GM12872 (cell line): ENCODE measurements around the gene OPN1SW.

Source experiments
- CTCF ChIP-seq: IDR thresholded peaks from 3 replicates; pipeline ENCODE4 v1.5.1; 2011; ENCODE audit warnings: low read depth, mild to moderate bottlenecking, low read length, moderate library complexity; ENCODE audit not compliant: insufficient read depth

OPN1SW gene

GRCh38 chr7:128773604-128774003, 2.0 kb downstream of the OPN1SW start:
- TF ChIP-seq CTCF: no peak

DNA sequence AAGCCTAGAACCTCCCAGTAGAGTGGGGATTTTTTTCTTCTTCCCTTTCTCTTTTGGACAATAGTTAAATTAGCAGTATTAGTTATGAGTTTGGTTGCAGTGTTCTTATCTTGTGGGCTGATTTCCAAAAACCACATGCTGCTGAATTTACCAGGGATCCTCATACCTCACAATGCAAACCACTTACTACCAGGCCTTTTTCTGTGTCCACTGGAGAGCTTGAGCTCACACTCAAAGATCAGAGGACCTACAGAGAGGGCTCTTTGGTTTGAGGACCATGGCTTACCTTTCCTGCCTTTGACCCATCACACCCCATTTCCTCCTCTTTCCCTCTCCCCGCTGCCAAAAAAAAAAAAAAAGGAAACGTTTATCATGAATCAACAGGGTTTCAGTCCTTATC, 5.4 kb downstream of the OPN1SW start:
- no peak for TF ChIP-seq CTCF

DNA sequence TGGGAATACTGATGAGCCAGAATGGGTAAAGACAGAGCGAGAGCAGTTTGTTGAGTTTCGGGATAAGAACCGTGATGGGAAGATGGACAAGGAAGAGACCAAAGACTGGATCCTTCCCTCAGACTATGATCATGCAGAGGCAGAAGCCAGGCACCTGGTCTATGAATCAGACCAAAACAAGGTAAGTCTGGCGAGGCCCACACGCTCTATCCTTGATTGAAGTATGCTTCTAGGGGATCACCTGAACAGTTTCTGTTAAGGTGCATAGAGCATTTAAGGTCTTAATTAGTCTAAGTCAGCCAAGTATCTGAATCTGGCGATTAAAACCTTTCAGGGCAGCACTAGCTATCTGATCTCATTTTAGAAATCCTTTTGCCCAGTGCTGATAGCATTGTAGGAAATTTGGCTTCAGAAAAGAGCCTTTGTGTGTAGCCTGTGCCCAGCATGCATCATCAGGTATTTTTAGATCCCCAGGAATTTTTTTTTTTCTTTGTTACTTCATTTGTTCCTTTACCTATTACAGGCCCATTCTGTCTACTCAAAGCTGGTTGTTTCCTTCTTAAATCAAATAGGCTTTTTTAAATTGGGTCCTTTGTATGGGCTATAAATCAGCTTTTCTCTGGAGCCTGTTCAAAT, 8.0 kb downstream of the OPN1SW start:
- TF ChIP-seq CTCF: no peak

DNA sequence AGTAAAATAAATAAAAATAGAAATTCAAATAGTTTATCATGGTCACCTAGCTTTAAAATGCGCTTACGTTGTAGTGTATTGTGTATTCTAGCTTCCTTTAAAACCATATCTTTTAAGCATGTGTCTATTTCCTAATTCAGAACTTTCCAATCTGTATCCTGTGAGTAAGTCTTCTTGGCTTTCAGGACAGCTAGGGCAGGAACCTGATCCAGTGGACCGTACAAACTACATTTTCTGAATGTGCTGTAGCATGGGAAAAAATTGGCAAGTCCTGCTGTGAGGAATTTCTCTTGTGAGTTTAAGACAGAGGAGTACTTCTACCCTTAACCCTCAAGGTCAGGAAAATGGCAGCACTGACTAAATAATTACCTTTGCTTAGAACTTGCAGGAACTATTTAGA, 12.1 kb downstream of the OPN1SW start:
- TF ChIP-seq CTCF: no peak

DNA sequence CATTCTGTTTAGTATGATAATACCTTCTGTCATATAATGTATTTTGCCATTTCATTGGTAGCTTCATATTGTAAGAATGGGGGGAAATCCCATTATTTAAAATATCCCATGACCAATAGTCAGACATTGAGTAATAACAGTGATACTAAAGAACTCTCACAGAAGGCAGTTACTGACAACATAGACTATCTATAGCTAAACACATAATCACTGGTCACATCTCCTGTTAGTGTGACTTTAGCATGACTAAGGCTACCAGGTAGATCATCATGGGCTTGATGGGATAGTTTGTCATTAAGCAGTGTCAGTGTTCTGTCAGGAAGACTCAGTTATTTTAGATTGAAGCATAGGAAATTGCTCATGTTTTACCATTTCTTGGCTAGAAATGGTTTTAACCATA, 16.4 kb downstream of the OPN1SW start:
- TF ChIP-seq CTCF: no peak

- TF ChIP-seq CTCF: no peak
These were observed 17.0 kb downstream of the OPN1SW start for GRCh38 chr7:128758553-128758952.

DNA sequence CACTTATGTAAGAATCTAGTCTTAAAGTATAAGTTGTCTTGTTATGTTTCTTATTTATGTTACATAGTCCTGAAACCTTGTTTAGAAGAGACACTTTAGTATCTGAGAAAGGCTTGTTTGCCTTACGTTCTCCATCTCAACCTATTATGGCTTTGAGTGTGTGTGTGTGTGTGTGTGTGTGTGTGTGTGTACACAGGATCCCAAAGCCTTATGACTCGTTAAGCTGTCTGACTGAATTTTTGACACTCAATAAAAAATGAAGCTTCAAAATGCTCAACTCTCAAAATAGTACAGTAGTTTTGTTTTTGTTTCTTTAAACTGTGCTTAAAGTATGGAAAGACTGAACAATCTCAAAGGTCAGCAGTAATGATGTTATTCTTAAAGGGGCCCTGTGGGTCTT, 18.4 kb downstream of the OPN1SW start:
- TF ChIP-seq CTCF: no peak
